ENCODE data around the gene TP53I13.

DNA sequence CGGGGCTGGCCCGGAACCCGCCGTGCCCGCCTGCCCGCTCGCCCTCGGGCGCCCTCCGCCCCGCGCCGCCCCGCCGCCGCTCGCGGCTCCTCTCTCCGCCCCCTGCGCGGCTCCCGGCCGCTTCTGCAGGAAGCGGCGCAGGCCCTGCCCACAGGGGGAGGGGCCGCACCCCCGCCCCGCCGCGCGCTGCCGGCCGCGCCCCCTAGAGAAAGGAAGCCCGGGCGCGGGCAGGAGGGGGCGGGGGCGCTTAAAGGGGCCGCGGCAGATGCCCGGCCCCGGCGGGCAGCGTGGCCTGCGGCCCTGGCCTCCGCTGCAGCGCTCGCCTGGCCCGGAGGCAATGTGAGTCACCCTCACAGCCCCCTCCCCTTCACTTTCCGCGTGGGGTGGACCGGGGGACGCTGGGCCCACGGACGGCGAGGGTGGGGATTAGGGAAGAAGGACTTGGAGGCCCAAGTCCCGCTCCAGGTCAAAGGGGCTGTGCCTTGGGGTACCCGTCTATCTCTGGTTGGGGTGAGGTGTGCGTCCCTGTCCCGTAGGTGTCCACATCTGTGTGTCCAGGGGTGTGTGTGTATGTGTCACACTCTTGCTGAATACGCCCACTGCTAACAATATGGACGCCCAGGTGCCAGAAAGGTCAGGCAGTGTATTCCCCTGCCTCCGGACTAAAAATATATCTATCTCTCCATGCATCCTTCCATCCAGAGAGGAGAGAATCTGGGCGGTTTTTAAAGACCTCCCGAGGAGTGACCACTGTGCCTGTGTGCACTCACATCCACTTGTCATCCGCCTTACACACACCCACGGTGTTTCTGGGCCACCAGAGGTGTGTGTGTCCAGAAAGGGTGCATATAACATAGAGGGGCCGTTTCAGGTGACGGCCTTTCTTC, 21.3 kb downstream of the TP53I13 start, which contains the start of gene GIT1:
- no peak for TF ChIP-seq HDAC2 (IDR thresholded peaks at IDR 0.05)
- TF ChIP-seq, protein P1, sequence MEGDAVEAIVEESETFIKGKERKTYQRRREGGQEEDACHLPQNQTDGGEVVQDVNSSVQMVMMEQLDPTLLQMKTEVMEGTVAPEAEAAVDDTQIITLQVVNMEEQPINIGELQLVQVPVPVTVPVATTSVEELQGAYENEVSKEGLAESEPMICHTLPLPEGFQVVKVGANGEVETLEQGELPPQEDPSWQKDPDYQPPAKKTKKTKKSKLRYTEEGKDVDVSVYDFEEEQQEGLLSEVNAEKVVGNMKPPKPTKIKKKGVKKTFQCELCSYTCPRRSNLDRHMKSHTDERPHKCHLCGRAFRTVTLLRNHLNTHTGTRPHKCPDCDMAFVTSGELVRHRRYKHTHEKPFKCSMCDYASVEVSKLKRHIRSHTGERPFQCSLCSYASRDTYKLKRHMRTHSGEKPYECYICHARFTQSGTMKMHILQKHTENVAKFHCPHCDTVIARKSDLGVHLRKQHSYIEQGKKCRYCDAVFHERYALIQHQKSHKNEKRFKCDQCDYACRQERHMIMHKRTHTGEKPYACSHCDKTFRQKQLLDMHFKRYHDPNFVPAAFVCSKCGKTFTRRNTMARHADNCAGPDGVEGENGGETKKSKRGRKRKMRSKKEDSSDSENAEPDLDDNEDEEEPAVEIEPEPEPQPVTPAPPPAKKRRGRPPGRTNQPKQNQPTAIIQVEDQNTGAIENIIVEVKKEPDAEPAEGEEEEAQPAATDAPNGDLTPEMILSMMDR (IDR thresholded peaks at IDR 0.05), result no peak

Data from A549 (cell line).